Gastroesophageal sphincter (tissue), 4 donors: Measurements from ENCODE around the gene PDZK1. TPM values are rescaled to one million over a fixed set of nuclear protein-coding genes. Genes with fewer than 3 reads are reported as not detected.

Experiments used
- ATAC-seq: fragments of 150-250 bp; one replicate; pipeline ENCODE4 v1.9.1; 2016; ENCODE audit warnings: mild to moderate bottlenecking, moderate library complexity
- H3K27ac ChIP-seq, 4 donors: fragments of 200-600 bp; sonication (generic) in 3 of 4; 1 replicate in 3 of 4; 2 replicates in 1 of 4; pipeline ENCODE4 v1.5.1; 2016 to 2019
- H3K27me3 ChIP-seq: fragments of 200-600 bp; sonication (generic); one replicate; pipeline ENCODE4 v1.5.1; 2019
- H3K36me3 ChIP-seq, 2 donors: fragments of 200-600 bp; sonication (generic); one replicate each; pipeline ENCODE4 v1.5.1; 2019; ENCODE audit warnings: control low read depth in 1 of 2
- H3K4me1 ChIP-seq, 3 donors: fragments of 200-600 bp; sonication (generic); 1 replicate in 2 of 3; 2 replicates in 1 of 3; pipeline ENCODE4 v1.5.1; 2016 to 2019; ENCODE audit warnings: control low read depth in 2 of 3
- H3K4me3 ChIP-seq, 2 donors: fragments of 200-600 bp; sonication (generic); one replicate each; pipeline ENCODE4 v1.5.1; 2019; ENCODE audit warnings: mild to moderate bottlenecking in 1 of 2, moderate library complexity in 1 of 2
- H3K9me3 ChIP-seq, 3 donors: fragments of 200-600 bp; sonication (generic); one replicate each; pipeline ENCODE4 v1.5.1; 2017 to 2019; ENCODE audit warnings: control low read depth in 2 of 3
- CTCF ChIP-seq, 4 experiments: fragments of 200-600 bp in 2 of 4; fragments of 450-650 bp in 2 of 4; sonication (generic) in 1 of 4; IDR thresholded peaks; one replicate each; pipeline ENCODE4 v1.5.1; 2017 to 2019; ENCODE audit warnings: antibody characterized with exemption in 4 of 4, mild to moderate bottlenecking in 2 of 4, moderate library complexity in 2 of 4
- EP300 ChIP-seq: sonication (generic); formaldehyde crosslinking; IDR thresholded peaks from one replicate; pipeline ENCODE4 v1.6.1; 2017; ENCODE audit warnings: antibody characterized with exemption, mild to moderate bottlenecking
- POLR2A ChIP-seq, 2 donors: fragments of 450-650 bp; IDR thresholded peaks; one replicate each; pipeline ENCODE4 v1.6.1; 2017; ENCODE audit warnings: antibody characterized with exemption in 2 of 2, mild to moderate bottlenecking in 2 of 2, moderate library complexity in 1 of 2
- POLR2AphosphoS5 ChIP-seq: sonication (generic); formaldehyde crosslinking; IDR thresholded peaks from one replicate; pipeline ENCODE4 v1.6.1; 2017; ENCODE audit warnings: antibody characterized with exemption
- WGBS, 2 donors: methylation state at CpG; one replicate each; pipeline ENCODE4 v1.1.5; 2018; ENCODE audit warnings: low coverage in 1 of 2; 5-methylcytosine and 5-hydroxymethylcytosine counted together
- total RNA-seq, 4 donors: library from RNA; depleted of rRNA; stranded (reverse); fragments of >200 nt; gene quantifications; one replicate each; pipeline ENCODE4 v1.1.0, GENCODE V29; 2016

Gene PDZK1
- total RNA-seq, 4 donors from 2014 or later: 0.46 to 0.87 TPM; not detected in 2

GRCh38 chr1:145710291-145711027 is 3.3 kb upstream of the PDZK1 start:
- H3K36me3 ChIP-seq: no peaks in the 10 kb centered on the region
- TF ChIP-seq POLR2A (IDR thresholded peaks at IDR 0.05) (no peak), POLR2AphosphoS5 (no peak), EP300 (no peak), CTCF (IDR thresholded peaks at IDR 0.05) (no peak)
- no peak for ATAC-seq
- H3K9me3 ChIP-seq: no peaks in the 10 kb centered on the region
- no peak overlapping the region for H3K4me3 ChIP-seq
- 65 to 82% methylated on average over 4 of the region's 4 CpGs for WGBS, 2 donors
- H3K27ac ChIP-seq: no peak overlapping the region
- peaks cover 0 to 26% (median 0%) of the 10 kb centered on the region in 3 donors for H3K4me1 ChIP-seq
- H3K27me3 ChIP-seq: no peaks in the 10 kb centered on the region

GRCh38 chr1:145708063-145708462 is 895 bp upstream of the PDZK1 start:
- no peak for TF ChIP-seq CTCF (IDR thresholded peaks at IDR 0.05)
- TF ChIP-seq EP300: no peak
- TF ChIP-seq POLR2A (IDR thresholded peaks at IDR 0.05): no peak
- no peak for TF ChIP-seq POLR2AphosphoS5
- H3K4me3 ChIP-seq: no peak overlapping the region
- no peak for ATAC-seq
- WGBS, 2 donors: 44% methylated on average over 5 of the region's 7 CpGs; no CpG with 5 or more reads in 1 of the 2 donors
- no peak overlapping the region for H3K27ac ChIP-seq
- no peaks in the 10 kb centered on the region for H3K36me3 ChIP-seq
- no peaks in the 10 kb centered on the region for H3K9me3 ChIP-seq
- H3K27me3 ChIP-seq: no peaks in the 10 kb centered on the region
- H3K4me1 ChIP-seq: peaks cover 0 to 10% (median 0%) of the 10 kb centered on the region in 3 donors

- no peaks in the 10 kb centered on the region for H3K27me3 ChIP-seq
- H3K36me3 ChIP-seq: no peaks in the 10 kb centered on the region
- H3K27ac ChIP-seq: no peak overlapping the region
- H3K4me1 ChIP-seq: peaks cover 0 to 4% (median 0%) of the 10 kb centered on the region in 3 donors
- 89 to 100% methylated on average over 1 to 2 of the region's 2 CpGs for WGBS, 2 donors
- TF ChIP-seq CTCF (IDR thresholded peaks at IDR 0.05) (no peak), EP300 (no peak), POLR2AphosphoS5 (no peak), POLR2A (IDR thresholded peaks at IDR 0.05) (no peak)
- no peaks in the 10 kb centered on the region for H3K9me3 ChIP-seq
- H3K4me3 ChIP-seq: no peak overlapping the region
- no peak for ATAC-seq
Measured at GRCh38 chr1:145706086-145706664, 993 bp downstream of the PDZK1 start.

GRCh38 chr1:145705622-145706021 is 1.5 kb downstream of the PDZK1 start:
- 78 to 91% methylated on average over 4 to 7 of the region's 7 CpGs for WGBS, 2 donors
- Histone ChIP-seq H3K36me3 (no peaks in the 10 kb centered on the region), H3K27ac (no peak overlapping the region), H3K27me3 (no peaks in the 10 kb centered on the region), H3K4me3 (no peak overlapping the region), H3K9me3 (no peaks in the 10 kb centered on the region), H3K4me1 (no peaks in the 10 kb centered on the region)
- TF ChIP-seq POLR2A (IDR thresholded peaks at IDR 0.05) (no peak), EP300 (no peak), CTCF (IDR thresholded peaks at IDR 0.05) (no peak), POLR2AphosphoS5 (no peak)
- ATAC-seq: no peak

- Histone ChIP-seq H3K27me3 (no peaks in the 10 kb centered on the region), H3K27ac (no peak overlapping the region), H3K36me3 (no peaks in the 10 kb centered on the region), H3K4me1 (no peaks in the 10 kb centered on the region), H3K9me3 (no peaks in the 10 kb centered on the region), H3K4me3 (no peak overlapping the region)
- no peak for ATAC-seq
- 77 to 85% methylated on average over 7 of the region's 7 CpGs for WGBS, 2 donors
- TF ChIP-seq POLR2AphosphoS5 (no peak), CTCF (IDR thresholded peaks at IDR 0.05) (no peak), POLR2A (IDR thresholded peaks at IDR 0.05) (no peak), EP300 (no peak)
Measured at GRCh38 chr1:145702826-145703225, 4.3 kb downstream of the PDZK1 start.
